Adrenal gland (tissue), 12 donors: ENCODE measurements around the gene MGST2. TPM values are rescaled to one million over a fixed set of nuclear protein-coding genes. Genes with fewer than 3 reads are reported as not detected.

Experiments used
- DNase-seq, 7 donors: peaks; one replicate each; pipeline ENCODE4 v3.0.0-alpha.2; 2019 to 2020
- H3K27ac ChIP-seq, 5 donors: fragments of 200-600 bp; sonication (generic) in 4 of 5; 1 replicate in 3 of 5; 2 replicates in 2 of 5; pipeline versions ENCODE4 v1.5.1 to v1.8.0; 2016 to 2020; ENCODE audit warnings: mild to moderate bottlenecking in 1 of 5
- H3K27me3 ChIP-seq: fragments of 200-600 bp; 2 replicates; pipeline ENCODE4 v1.8.0; 2021
- H3K36me3 ChIP-seq, 2 donors: fragments of 200-600 bp; replicated peaks in 1 of 2; 1 replicate in 1 of 2; 2 replicates in 1 of 2; pipeline versions ENCODE4 v1.5.1 to v1.8.0; 2018 to 2022
- H3K4me1 ChIP-seq, 2 donors: fragments of 200-600 bp; replicated peaks in 1 of 2; 1 replicate in 1 of 2; 2 replicates in 1 of 2; pipeline versions ENCODE4 v1.5.1 to v1.8.0; 2018 to 2021
- H3K4me3 ChIP-seq, 4 donors: fragments of 200-600 bp; sonication (generic) in 3 of 4; one replicate each; pipeline ENCODE4 v1.5.1; 2016 to 2018
- H3K9me3 ChIP-seq, 3 donors: fragments of 200-600 bp; sonication (generic) in 1 of 3; replicated peaks in 1 of 3; 1 replicate in 2 of 3; 2 replicates in 1 of 3; pipeline versions ENCODE4 v1.5.1 to v1.8.0; 2016 to 2021
- CTCF ChIP-seq, 6 experiments: fragments of 450-650 bp in 4 of 6; fragments of 200-600 bp in 2 of 6; sonication (generic) in 1 of 6; IDR thresholded peaks; 1 replicate in 5 of 6; 2 replicates in 1 of 6; pipeline versions ENCODE4 v1.5.1 to v1.8.0; 2016 to 2021; ENCODE audit warnings: antibody characterized with exemption in 6 of 6, mild to moderate bottlenecking in 2 of 6, moderate library complexity in 1 of 6
- POLR2A ChIP-seq, 2 donors: fragments of 450-650 bp; IDR thresholded peaks; one replicate each; pipeline ENCODE4 v1.6.1; 2017; ENCODE audit warnings: antibody characterized with exemption in 2 of 2, mild to moderate bottlenecking in 2 of 2, moderate library complexity in 1 of 2
- WGBS, 4 donors: extraction: QIAGEN DNeasy Blood & Tissue Kit in 2 of 4; methylation state at CpG; one replicate each; pipeline versions ENCODE4 v1.1.5 to v1.1.7; 2013 to 2017; 5-methylcytosine and 5-hydroxymethylcytosine counted together
- intact Hi-C, 2 donors: fragments of 100-400 bp; cut with DNase I; formaldehyde crosslinking; loops; one replicate each; pipeline versions ENCODE4 v1.14.1 to v1.15.0; 2022 to 2023
- polyA plus RNA-seq, 3 donors: library from polyadenylated mRNA; stranded (reverse); fragments of 200-250 nt in 2 of 3; fragments of 350-450 nt in 1 of 3; fragmentation: Illumina TruSeq in 1 of 3; extraction: RNeasy Lipid Tissue Mini Kit (QIAGEN cat#74804) in 1 of 3; gene quantifications; one replicate each; pipeline ENCODE4 v1.2.3, GENCODE V29; 2013 to 2014
- total RNA-seq, 9 donors: library from RNA; depleted of rRNA in 4 of 9; stranded (reverse); fragments of >200 nt in 4 of 9; fragments of 120-200 nt in 1 of 9; fragmentation: NEBNext Ultra II Directional in 1 of 9; extraction: Animal tissue kit (Norgen Biotek cat#: 25700) in 1 of 9; gene quantifications; one replicate each; pipeline versions ENCODE4 v1.1.0 to v1.2.4, GENCODE V29; 2013 to 2023
- donor health status: healthy with polysubstance abuse.
- donor health status: Bipolar disorder and iron deficiency.
- donor health status: DM: yes; HTN: yes; CAD: no.
- donor health status: DM: no; HTN: no; CAD: no.
- donor health status: DM: no; HTN: no; CAD: no.
- donor health status: DM: yes; HTN: yes; CAD: no.

MGST2 gene
- total and polyA plus RNA-seq, 12 donors: 95.5 to 271 (median 134) TPM

- WGBS, 4 donors: 97 to 100% (median 99%) methylated on average over 4 to 6 of the region's 6 CpGs
- Histone ChIP-seq H3K4me3 (no peak overlapping the region), H3K4me1 (peaks cover 0 to 15% of the 10 kb centered on the region in 2 donors), H3K27ac (no peak overlapping the region), H3K9me3 (no peaks in the 10 kb centered on the region), H3K36me3 (peaks cover 0 to 18% of the 10 kb centered on the region in 2 donors), H3K27me3 (no peaks in the 10 kb centered on the region)
- no peak for TF ChIP-seq POLR2A (IDR thresholded peaks at IDR 0.05)
- no peak for TF ChIP-seq CTCF (IDR thresholded peaks at IDR 0.05)
- DNase-seq: no peak
- intact Hi-C loops: no loop called here
Observed at GRCh38 chr4:139718358-139718757, 52.7 kb downstream of the MGST2 start.

GRCh38 chr4:139718833-139719232 lies 53.2 kb downstream of the MGST2 start:
- intact Hi-C loops: no loop called here
- H3K4me3 ChIP-seq: no peak overlapping the region
- TF ChIP-seq POLR2A (IDR thresholded peaks at IDR 0.05): no peak
- no peak for TF ChIP-seq CTCF (IDR thresholded peaks at IDR 0.05)
- no peak overlapping the region for H3K27ac ChIP-seq
- no peaks in the 10 kb centered on the region for H3K27me3 ChIP-seq
- peaks cover 0 to 18% of the 10 kb centered on the region in 2 donors for H3K36me3 ChIP-seq
- peaks cover 0 to 15% of the 10 kb centered on the region in 2 donors for H3K4me1 ChIP-seq
- no peak for DNase-seq
- WGBS, 4 donors: 88 to 94% (median 91%) methylated on average over 10 of the region's 10 CpGs
- H3K9me3 ChIP-seq: no peaks in the 10 kb centered on the region

GRCh38 chr4:139719381-139720101 lies 53.9 kb downstream of the MGST2 start:
- Histone ChIP-seq H3K36me3 (peaks cover 0 to 18% of the 10 kb centered on the region in 2 donors), H3K27ac (no peak overlapping the region), H3K4me1 (peaks cover 0 to 15% of the 10 kb centered on the region in 2 donors), H3K9me3 (no peaks in the 10 kb centered on the region), H3K27me3 (no peaks in the 10 kb centered on the region), H3K4me3 (no peak overlapping the region)
- no peak for DNase-seq
- intact Hi-C loops: no loop called here
- WGBS, 4 donors: 91 to 100% (median 97%) methylated on average over 4 to 16 of the region's 16 CpGs
- no peak for TF ChIP-seq POLR2A (IDR thresholded peaks at IDR 0.05)

GRCh38 chr4:139720806-139721205 lies 55.2 kb downstream of the MGST2 start:
- H3K4me3 ChIP-seq: no peak overlapping the region
- peaks cover 0 to 9% of the 10 kb centered on the region in 2 donors for H3K4me1 ChIP-seq
- peak in 2 of 7 donors; percentile 54 to 64 for DNase-seq
- TF ChIP-seq CTCF (IDR thresholded peaks at IDR 0.05) (no peak), POLR2A (IDR thresholded peaks at IDR 0.05) (no peak)
- H3K27me3 ChIP-seq: no peaks in the 10 kb centered on the region
- 26 to 48% (median 36%) methylated on average over 6 of the region's 6 CpGs for WGBS, 4 donors
- peaks cover 0 to 18% of the 10 kb centered on the region in 2 donors for H3K36me3 ChIP-seq
- H3K9me3 ChIP-seq: no peaks in the 10 kb centered on the region
- intact Hi-C loops: no loop called here
- peak overlapping the region; percentile 0 to 84 (median 43) for H3K27ac ChIP-seq

GRCh38 chr4:139721789-139722188 lies 56.2 kb downstream of the MGST2 start:
- 65 to 73% (median 72%) methylated on average over 4 of the region's 4 CpGs for WGBS, 4 donors
- Histone ChIP-seq H3K27ac (no peak overlapping the region), H3K27me3 (no peaks in the 10 kb centered on the region), H3K4me1 (peaks cover 0 to 9% of the 10 kb centered on the region in 2 donors), H3K4me3 (no peak overlapping the region), H3K9me3 (no peaks in the 10 kb centered on the region), H3K36me3 (peaks cover 0 to 18% of the 10 kb centered on the region in 2 donors)
- DNase-seq: no peak
- TF ChIP-seq POLR2A (IDR thresholded peaks at IDR 0.05): no peak
- TF ChIP-seq CTCF (IDR thresholded peaks at IDR 0.05): no peak
- intact Hi-C loops: no loop called here
